Transverse colon (tissue), 4 donors: ENCODE measurements around the gene ROBO1. TPM values are rescaled to one million over a fixed set of nuclear protein-coding genes. Genes with fewer than 3 reads are reported as not detected.
A peak's percentile ranks its signal among the peaks of the same experiment; 100 is the strongest.

ENCODE experiments used
- DNase-seq: peaks from one replicate; pipeline ENCODE4 v3.0.0-alpha.2; 2019
- H3K27ac ChIP-seq, 4 donors: fragments of 200-600 bp; sonication (generic); 2 replicates each; pipeline ENCODE4 v1.5.1; 2016 to 2018; ENCODE audit warnings: inconsistent platforms in 4 of 4
- H3K27me3 ChIP-seq: fragments of 200-600 bp; sonication (generic); 2 replicates; pipeline ENCODE4 v1.5.1; 2017; ENCODE audit warnings: inconsistent platforms
- H3K36me3 ChIP-seq, 4 donors: fragments of 200-600 bp; sonication (generic); 2 replicates each; pipeline ENCODE4 v1.5.1; 2017 to 2019; ENCODE audit warnings: inconsistent platforms in 4 of 4
- H3K4me1 ChIP-seq, 4 donors: fragments of 200-600 bp; sonication (generic); 2 replicates each; pipeline ENCODE4 v1.5.1; 2017 to 2020; ENCODE audit warnings: inconsistent platforms in 4 of 4
- H3K4me3 ChIP-seq, 4 donors: fragments of 200-600 bp; sonication (generic); 1 replicate in 1 of 4; 2 replicates in 3 of 4; pipeline versions ENCODE4 v1.5.1 to v1.6.1; 2017 to 2019; ENCODE audit warnings: inconsistent platforms in 4 of 4
- H3K9me3 ChIP-seq, 2 donors: fragments of 200-600 bp; sonication (generic); 2 replicates each; pipeline ENCODE4 v1.5.1; 2017 to 2019; ENCODE audit warnings: inconsistent platforms in 2 of 2
- EP300 ChIP-seq: sonication (generic); formaldehyde crosslinking; IDR thresholded peaks from one replicate; pipeline ENCODE4 v1.6.1; 2017; ENCODE audit warnings: antibody characterized with exemption, low read depth
- POLR2A ChIP-seq: fragments of 450-650 bp; IDR thresholded peaks from one replicate; pipeline ENCODE4 v1.6.1; 2016; ENCODE audit warnings: antibody characterized with exemption, mild to moderate bottlenecking, moderate library complexity
- POLR2AphosphoS5 ChIP-seq, 3 donors: sonication (generic); formaldehyde crosslinking; IDR thresholded peaks; one replicate each; pipeline ENCODE4 v1.6.1; 2016; ENCODE audit warnings: antibody characterized with exemption in 3 of 3
- WGBS, 2 donors: methylation state at CpG; one replicate each; pipeline ENCODE4 v1.1.5; 2018; ENCODE audit warnings: low coverage in 1 of 2; 5-methylcytosine and 5-hydroxymethylcytosine counted together
- in situ Hi-C, 4 donors: fragments of 200-750 bp; cut with MboI; loops; one replicate each; pipeline versions ENCODE4 v1.15.0 to v1.15.1; 2017; ENCODE audit warnings: low sequenced_read_pairs in 3 of 4, low pct_ligation_motif_present in 1 of 4, low pct_unique_long_range_greater_than_20kb in 1 of 4
- intact Hi-C: fragments of 100-400 bp; cut with DNase I; formaldehyde crosslinking; loops from one replicate; pipeline ENCODE4 v1.15.1; 2023; ENCODE audit warnings: low total_unique reads
- total RNA-seq, 4 donors: library from RNA; depleted of rRNA; stranded (reverse); fragments of >200 nt; gene quantifications; one replicate each; pipeline ENCODE4 v1.1.0, GENCODE V29; 2016
- TF ChIP-seq, protein P1 (sequence below), 5 experiments: fragments of 200-600 bp in 3 of 5; fragments of 450-650 bp in 2 of 5; sonication (generic) in 3 of 5; IDR thresholded peaks; 1 replicate in 2 of 5; 2 replicates in 3 of 5; pipeline ENCODE4 v1.5.1; 2016 to 2017; ENCODE audit warnings: antibody characterized with exemption in 5 of 5, inconsistent platforms in 3 of 5, mild to moderate bottlenecking in 2 of 5, moderate library complexity in 1 of 5

ROBO1 gene
- total RNA-seq, 4 donors from 2014 or later = 7.6 to 68.7 (median 9.1) TPM

DNA sequence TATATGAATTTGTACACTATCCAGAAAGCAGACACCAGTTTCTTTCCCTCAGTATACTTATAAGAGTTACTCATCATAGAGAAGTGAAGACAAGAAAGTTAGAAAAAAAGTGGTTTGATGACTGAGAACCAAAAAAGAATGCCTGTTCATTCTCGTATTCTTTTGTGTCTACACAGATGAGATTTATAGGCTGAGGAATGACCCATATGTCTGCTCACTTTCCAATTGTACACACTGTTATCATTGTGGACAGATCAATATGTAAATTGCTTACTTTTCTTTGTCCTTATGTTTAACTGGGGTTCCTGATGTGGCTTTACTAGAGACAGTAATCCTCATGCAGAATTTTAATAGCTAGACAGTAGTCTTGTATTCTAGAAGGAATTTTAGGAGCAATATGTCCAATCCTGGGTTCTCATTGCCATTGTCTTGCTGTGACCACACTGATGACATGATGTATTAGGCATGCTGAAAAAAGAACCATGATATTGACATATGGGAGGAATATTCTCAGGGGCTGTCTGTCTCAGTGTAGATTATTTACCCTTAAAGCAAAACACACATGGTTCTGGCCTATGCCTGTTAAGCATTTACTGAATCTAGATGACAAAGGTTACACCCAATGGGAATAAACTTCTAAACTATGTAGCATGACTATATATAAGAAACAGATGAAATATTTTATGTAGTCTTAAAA is 669.7 kb downstream of the ROBO1 start:
- H3K4me1 ChIP-seq = no peaks in the 10 kb centered on the region
- intact Hi-C loops (no loop called here), in situ Hi-C loops (loop anchor here (25.0 kb wide), 1 partner anchor 264 kb away; no protein-coding TSS in a partner anchor)
- no peak overlapping the region for H3K27ac ChIP-seq
- H3K36me3 ChIP-seq = no peaks in the 10 kb centered on the region
- H3K4me3 ChIP-seq = no peak overlapping the region
- TF ChIP-seq, protein P1, sequence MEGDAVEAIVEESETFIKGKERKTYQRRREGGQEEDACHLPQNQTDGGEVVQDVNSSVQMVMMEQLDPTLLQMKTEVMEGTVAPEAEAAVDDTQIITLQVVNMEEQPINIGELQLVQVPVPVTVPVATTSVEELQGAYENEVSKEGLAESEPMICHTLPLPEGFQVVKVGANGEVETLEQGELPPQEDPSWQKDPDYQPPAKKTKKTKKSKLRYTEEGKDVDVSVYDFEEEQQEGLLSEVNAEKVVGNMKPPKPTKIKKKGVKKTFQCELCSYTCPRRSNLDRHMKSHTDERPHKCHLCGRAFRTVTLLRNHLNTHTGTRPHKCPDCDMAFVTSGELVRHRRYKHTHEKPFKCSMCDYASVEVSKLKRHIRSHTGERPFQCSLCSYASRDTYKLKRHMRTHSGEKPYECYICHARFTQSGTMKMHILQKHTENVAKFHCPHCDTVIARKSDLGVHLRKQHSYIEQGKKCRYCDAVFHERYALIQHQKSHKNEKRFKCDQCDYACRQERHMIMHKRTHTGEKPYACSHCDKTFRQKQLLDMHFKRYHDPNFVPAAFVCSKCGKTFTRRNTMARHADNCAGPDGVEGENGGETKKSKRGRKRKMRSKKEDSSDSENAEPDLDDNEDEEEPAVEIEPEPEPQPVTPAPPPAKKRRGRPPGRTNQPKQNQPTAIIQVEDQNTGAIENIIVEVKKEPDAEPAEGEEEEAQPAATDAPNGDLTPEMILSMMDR (IDR thresholded peaks at IDR 0.05) = no peak
- TF ChIP-seq POLR2AphosphoS5 (IDR thresholded peaks at IDR 0.05) (no peak), POLR2A (no peak), EP300 (no peak)
- H3K27me3 ChIP-seq = no peaks in the 10 kb centered on the region
- DNase-seq = no peak
- 31 to 37% methylated on average over 1 of the region's 1 CpG for WGBS, 2 donors
- no peaks in the 10 kb centered on the region for H3K9me3 ChIP-seq

DNA sequence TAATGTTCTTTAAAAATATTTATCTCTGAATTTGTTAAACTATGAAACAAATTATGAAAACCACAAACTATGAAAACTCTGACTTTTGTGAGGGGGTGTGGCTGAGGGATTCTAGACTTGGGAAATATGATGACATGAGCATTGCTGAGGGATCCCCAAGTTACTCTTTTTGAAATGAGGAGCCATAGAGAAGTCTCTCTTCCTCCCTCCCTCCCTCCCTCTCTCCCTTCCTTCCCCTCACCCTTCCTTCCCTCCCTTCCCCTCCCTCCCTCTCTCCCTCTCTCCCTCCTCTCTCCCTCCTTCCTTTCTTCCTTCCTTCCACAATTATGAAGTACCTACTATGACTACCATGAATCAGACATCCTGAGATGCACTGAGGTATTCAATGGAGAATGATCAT is 673.1 kb downstream of the ROBO1 start:
- no peak for DNase-seq
- in situ Hi-C loops (loop anchor here (25.0 kb wide), 1 partner anchor 268 kb away; no protein-coding TSS in a partner anchor), intact Hi-C loops (no loop called here)
- Histone ChIP-seq H3K4me3 (no peak overlapping the region), H3K27ac (no peak overlapping the region), H3K36me3 (no peaks in the 10 kb centered on the region), H3K4me1 (no peaks in the 10 kb centered on the region), H3K9me3 (no peaks in the 10 kb centered on the region), H3K27me3 (no peaks in the 10 kb centered on the region)
- no peak for TF ChIP-seq POLR2AphosphoS5 (IDR thresholded peaks at IDR 0.05)
- TF ChIP-seq, protein P1 (IDR thresholded peaks at IDR 0.05) = no peak
- no peak for TF ChIP-seq EP300
- TF ChIP-seq POLR2A = no peak

DNA sequence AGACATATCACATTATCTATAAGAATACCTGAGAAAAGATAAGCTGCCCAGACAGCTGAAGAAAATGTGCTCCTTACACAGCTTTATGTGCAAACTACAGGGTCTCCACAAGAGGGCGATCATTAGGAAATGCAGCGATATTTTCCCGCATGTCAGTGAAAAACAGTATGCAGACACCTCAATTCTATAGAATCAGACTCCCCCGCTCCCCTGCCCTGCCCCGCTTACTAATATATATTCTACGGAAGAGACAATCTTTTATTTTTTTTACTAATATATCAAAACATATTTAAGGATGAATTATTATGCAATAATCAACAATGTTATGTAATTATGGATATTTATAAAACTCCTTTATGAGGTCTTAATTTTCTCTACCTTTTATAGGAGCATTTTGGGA is 681.3 kb downstream of the ROBO1 start:
- H3K27ac ChIP-seq = no peak overlapping the region
- no peaks in the 10 kb centered on the region for H3K9me3 ChIP-seq
- DNase-seq = peak; percentile 20
- intact Hi-C loops = loop anchor here (5.0 kb wide), 1 partner anchor 271 kb away; no protein-coding TSS in a partner anchor
- TF ChIP-seq POLR2AphosphoS5 (IDR thresholded peaks at IDR 0.05) (no peak), EP300 (no peak)
- TF ChIP-seq, protein P1 (IDR thresholded peaks at IDR 0.05) = peak; percentile 51 to 72 (median 63)
- WGBS, 2 donors = 4 to 11% methylated on average over 6 of the region's 6 CpGs
- no peaks in the 10 kb centered on the region for H3K36me3 ChIP-seq
- H3K27me3 ChIP-seq = no peaks in the 10 kb centered on the region
- no peak overlapping the region for H3K4me3 ChIP-seq
- in situ Hi-C loops = loop anchor here (25.0 kb wide), 1 partner anchor 276 kb away; no protein-coding TSS in a partner anchor
- H3K4me1 ChIP-seq = no peaks in the 10 kb centered on the region

DNA sequence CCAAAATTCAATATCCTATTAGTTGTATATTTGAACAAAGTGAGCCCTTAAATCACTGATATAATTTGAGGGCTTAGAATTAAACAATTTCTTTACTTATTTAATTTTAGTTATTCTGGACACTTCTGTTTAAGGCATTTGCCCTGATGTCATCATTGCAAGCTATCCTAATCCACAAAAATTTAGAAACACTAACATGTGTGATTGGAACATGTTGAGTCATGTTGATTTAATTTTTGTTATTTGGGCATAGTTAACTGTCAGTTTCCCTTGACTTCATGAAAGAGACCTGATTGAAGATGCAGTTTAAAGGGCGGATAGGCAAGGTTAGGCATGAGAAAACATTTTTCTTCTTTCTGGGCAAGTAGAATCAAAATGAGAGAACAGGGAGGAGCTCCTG is 682.6 kb downstream of the ROBO1 start:
- Histone ChIP-seq H3K27ac (no peak overlapping the region), H3K9me3 (no peaks in the 10 kb centered on the region), H3K27me3 (no peaks in the 10 kb centered on the region), H3K36me3 (no peaks in the 10 kb centered on the region), H3K4me3 (no peak overlapping the region), H3K4me1 (no peaks in the 10 kb centered on the region)
- in situ Hi-C loops (loop anchor here (25.0 kb wide), 1 partner anchor 277 kb away; no protein-coding TSS in a partner anchor), intact Hi-C loops (loop anchor here (5.0 kb wide), 1 partner anchor 272 kb away; no protein-coding TSS in a partner anchor)
- TF ChIP-seq, protein P1 (IDR thresholded peaks at IDR 0.05) = no peak
- TF ChIP-seq POLR2AphosphoS5 (IDR thresholded peaks at IDR 0.05) (no peak), POLR2A (no peak), EP300 (no peak)
- 82 to 94% methylated on average over 1 of the region's 1 CpG for WGBS, 2 donors
- DNase-seq = no peak
